GM18861 (cell line): ENCODE measurements around the gene KCNQ1.

ENCODE experiments used
- ATAC-seq: cut with Tn5 transposase; IDR thresholded peaks from one replicate; pipeline ENCODE4 v1.9.1; 2021; ENCODE audit not compliant: unreplicated experiment

KCNQ1 gene

GRCh38 chr11:2459016-2459725, 14.4 kb downstream of the KCNQ1 start:
- ATAC-seq, result no peak

GRCh38 chr11:2459796-2460531, 15.2 kb downstream of the KCNQ1 start:
- ATAC-seq, result no peak

GRCh38 chr11:2460540-2461252, 15.9 kb downstream of the KCNQ1 start:
- ATAC-seq, result no peak

GRCh38 chr11:2461253-2461955, 16.6 kb downstream of the KCNQ1 start:
- no peak for ATAC-seq

- ATAC-seq, result no peak
Measured at GRCh38 chr11:2461956-2462542, 17.2 kb downstream of the KCNQ1 start.

- ATAC-seq, result no peak
Measured at GRCh38 chr11:2462543-2462985, 17.8 kb downstream of the KCNQ1 start.

GRCh38 chr11:2462986-2463765, 18.4 kb downstream of the KCNQ1 start:
- ATAC-seq, result no peak

- ATAC-seq, result no peak
Measured at GRCh38 chr11:2463766-2464277, 19.0 kb downstream of the KCNQ1 start.

- no peak for ATAC-seq
Measured at GRCh38 chr11:2464451-2465165, 19.8 kb downstream of the KCNQ1 start.

GRCh38 chr11:2465202-2466068, 20.6 kb downstream of the KCNQ1 start:
- no peak for ATAC-seq

- ATAC-seq, result no peak
Measured at GRCh38 chr11:2466069-2466801, 21.4 kb downstream of the KCNQ1 start.

GRCh38 chr11:2466869-2467694, 22.3 kb downstream of the KCNQ1 start:
- peak; percentile 59 for ATAC-seq

GRCh38 chr11:2467695-2468055, 22.9 kb downstream of the KCNQ1 start:
- ATAC-seq, result no peak

GRCh38 chr11:2468363-2469235, 23.8 kb downstream of the KCNQ1 start:
- no peak for ATAC-seq

GRCh38 chr11:2470495-2470894, 25.7 kb downstream of the KCNQ1 start:
- ATAC-seq, result no peak
